Islet precursor cell (in vitro differentiated cells): Measurements from ENCODE around the gene CNTN3.

Source experiments
- DNase-seq: peaks from one replicate; pipeline ENCODE4 v3.0.0-alpha.2; 2018

Gene CNTN3

GRCh38 chr3:74614107-74614967 lies at the start of gene CNTN3:
Gene CNTN3, minus strand, starts transcription at chr3:74614659. Its CDS starts 93,547 bp downstream, at chr3:74521112.
- DNase-seq = peak; percentile 81

- DNase-seq = no peak
Observed at GRCh38 chr3:74663178-74663577, 48.7 kb upstream of the CNTN3 start.

- DNase-seq = no peak
Observed at GRCh38 chr3:74661672-74662071, 47.2 kb upstream of the CNTN3 start.

GRCh38 chr3:74651885-74652284 lies 37.4 kb upstream of the CNTN3 start:
- DNase-seq = no peak

GRCh38 chr3:74651292-74651691 lies 36.8 kb upstream of the CNTN3 start:
- no peak for DNase-seq

- DNase-seq = no peak
Observed at GRCh38 chr3:74648107-74648506, 33.6 kb upstream of the CNTN3 start.

- no peak for DNase-seq
Observed at GRCh38 chr3:74646094-74646493, 31.6 kb upstream of the CNTN3 start.

GRCh38 chr3:74643636-74644035 lies 29.2 kb upstream of the CNTN3 start:
- peak; percentile 78 for DNase-seq

- no peak for DNase-seq
Observed at GRCh38 chr3:74642876-74643275, 28.4 kb upstream of the CNTN3 start.

- DNase-seq = no peak
Observed at GRCh38 chr3:74640211-74640610, 25.8 kb upstream of the CNTN3 start.

GRCh38 chr3:74639681-74640080 lies 25.2 kb upstream of the CNTN3 start:
- DNase-seq = no peak

GRCh38 chr3:74636981-74637380 lies 22.5 kb upstream of the CNTN3 start:
- DNase-seq = no peak

GRCh38 chr3:74633021-74633420 lies 18.6 kb upstream of the CNTN3 start:
- no peak for DNase-seq

- DNase-seq = no peak
Observed at GRCh38 chr3:74631351-74632140, 17.1 kb upstream of the CNTN3 start.

GRCh38 chr3:74630602-74631001 lies 16.1 kb upstream of the CNTN3 start:
- no peak for DNase-seq

GRCh38 chr3:74626011-74626410 lies 11.6 kb upstream of the CNTN3 start:
- DNase-seq = no peak

- no peak for DNase-seq
Observed at GRCh38 chr3:74624301-74624700, 9.8 kb upstream of the CNTN3 start.

- DNase-seq = no peak
Observed at GRCh38 chr3:74623261-74623836, 8.9 kb upstream of the CNTN3 start.

- no peak for DNase-seq
Observed at GRCh38 chr3:74621581-74621980, 7.1 kb upstream of the CNTN3 start.

GRCh38 chr3:74617776-74618175 lies 3.3 kb upstream of the CNTN3 start:
- DNase-seq = no peak

GRCh38 chr3:74613521-74614106 lies 845 bp downstream of the CNTN3 start:
- DNase-seq = no peak

- no peak for DNase-seq
Observed at GRCh38 chr3:74613060-74613459, 1.4 kb downstream of the CNTN3 start.

GRCh38 chr3:74611206-74611605 lies 3.3 kb downstream of the CNTN3 start:
- DNase-seq = no peak
